GM21367 (cell line): ENCODE data around the gene LRPAP1.

Source experiments
- ATAC-seq: cut with Tn5 transposase; IDR thresholded peaks from one replicate; pipeline ENCODE4 v1.9.1; 2021; ENCODE audit not compliant: unreplicated experiment

The LRPAP1 gene

DNA sequence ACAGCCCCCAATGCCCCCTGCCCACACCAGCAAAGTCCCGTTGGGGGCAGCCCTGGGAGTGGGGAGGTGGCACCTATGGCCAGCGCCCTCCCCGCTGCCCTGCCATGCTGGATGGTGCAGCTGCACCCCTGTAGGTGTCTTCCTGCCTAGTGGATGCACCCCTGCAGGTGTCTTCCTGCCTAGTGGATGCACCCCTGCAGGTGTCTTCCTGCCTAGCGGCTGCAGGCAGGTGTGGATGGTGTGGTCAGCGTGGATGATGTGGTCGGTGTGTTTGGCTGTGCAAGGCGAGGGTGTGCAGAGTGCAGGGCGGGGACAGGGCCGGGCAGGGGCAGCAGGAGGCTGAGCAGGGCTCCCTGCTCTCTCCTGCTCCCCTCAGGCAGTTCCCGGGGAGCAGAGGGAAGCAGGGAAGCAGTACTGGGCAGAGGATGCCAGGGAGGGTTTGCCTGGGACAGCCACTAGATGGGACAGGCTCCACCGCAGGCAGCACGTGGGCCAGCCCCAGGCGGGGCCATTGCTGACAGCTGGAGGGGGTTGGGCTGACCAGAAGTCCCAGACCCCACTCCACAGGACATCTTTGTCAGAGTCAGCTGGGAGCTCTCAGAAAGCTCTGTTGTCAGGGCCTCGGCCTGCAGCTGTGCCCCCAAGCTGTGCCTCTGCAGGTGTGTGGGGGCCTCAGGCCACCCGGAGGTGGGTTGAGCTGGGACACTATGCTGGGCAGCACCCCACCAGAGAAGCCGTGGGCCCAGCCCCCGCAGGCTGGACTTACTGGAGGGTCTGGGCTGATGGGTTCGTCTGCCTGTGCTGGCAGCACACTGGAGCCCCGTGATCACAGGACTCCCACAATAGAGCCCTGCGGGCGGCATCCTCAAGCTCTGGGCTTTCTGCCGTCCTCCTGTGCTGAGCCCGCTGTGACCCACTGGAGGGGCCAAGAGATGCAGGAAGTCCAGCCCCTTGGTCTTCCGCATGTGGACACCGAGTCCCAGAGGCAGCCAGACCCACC lies 45.4 kb downstream of the LRPAP1 start:
- ATAC-seq = no peak

- ATAC-seq = no peak
These were observed 46.2 kb downstream of the LRPAP1 start for GRCh38 chr4:3485886-3486540.

DNA sequence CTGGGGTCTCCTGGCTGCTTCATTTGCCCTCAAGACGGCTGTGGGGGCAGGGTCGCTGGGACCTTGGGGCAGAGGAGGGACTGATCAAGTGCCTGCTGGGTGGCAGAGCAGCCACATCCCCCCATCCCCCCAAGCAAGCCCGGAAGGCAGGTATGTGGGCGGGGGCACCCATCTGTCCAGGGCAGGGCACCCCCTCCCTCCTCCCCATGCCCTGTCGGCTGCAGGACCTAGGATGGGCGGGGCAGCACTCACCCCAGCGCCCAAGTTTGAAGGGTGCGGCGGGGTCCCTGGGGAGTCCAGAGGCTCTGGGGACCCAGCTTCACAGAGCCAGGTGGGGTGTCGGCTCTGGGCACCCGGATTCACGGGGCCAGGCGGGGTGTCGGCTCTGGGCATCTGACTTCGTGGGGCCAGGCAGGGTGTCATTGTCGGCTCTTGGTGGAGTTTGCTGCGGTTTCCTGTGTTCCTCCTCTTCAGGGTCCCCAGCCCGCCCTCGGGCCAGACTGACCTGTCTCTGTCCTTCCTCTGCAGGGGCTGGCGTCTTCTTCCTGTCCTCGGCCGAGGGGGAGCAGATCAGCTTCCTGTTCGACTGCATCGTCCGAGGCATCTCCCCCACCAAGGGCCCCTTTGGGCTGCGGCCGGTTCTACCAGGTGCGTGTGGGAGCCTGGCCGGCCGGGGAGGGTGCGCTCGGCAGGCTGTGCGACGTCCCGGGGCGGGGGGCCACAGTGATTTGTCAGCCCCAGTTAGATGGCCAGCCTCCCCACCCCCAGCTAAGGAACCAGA lies 47.0 kb downstream of the LRPAP1 start:
- ATAC-seq = no peak

DNA sequence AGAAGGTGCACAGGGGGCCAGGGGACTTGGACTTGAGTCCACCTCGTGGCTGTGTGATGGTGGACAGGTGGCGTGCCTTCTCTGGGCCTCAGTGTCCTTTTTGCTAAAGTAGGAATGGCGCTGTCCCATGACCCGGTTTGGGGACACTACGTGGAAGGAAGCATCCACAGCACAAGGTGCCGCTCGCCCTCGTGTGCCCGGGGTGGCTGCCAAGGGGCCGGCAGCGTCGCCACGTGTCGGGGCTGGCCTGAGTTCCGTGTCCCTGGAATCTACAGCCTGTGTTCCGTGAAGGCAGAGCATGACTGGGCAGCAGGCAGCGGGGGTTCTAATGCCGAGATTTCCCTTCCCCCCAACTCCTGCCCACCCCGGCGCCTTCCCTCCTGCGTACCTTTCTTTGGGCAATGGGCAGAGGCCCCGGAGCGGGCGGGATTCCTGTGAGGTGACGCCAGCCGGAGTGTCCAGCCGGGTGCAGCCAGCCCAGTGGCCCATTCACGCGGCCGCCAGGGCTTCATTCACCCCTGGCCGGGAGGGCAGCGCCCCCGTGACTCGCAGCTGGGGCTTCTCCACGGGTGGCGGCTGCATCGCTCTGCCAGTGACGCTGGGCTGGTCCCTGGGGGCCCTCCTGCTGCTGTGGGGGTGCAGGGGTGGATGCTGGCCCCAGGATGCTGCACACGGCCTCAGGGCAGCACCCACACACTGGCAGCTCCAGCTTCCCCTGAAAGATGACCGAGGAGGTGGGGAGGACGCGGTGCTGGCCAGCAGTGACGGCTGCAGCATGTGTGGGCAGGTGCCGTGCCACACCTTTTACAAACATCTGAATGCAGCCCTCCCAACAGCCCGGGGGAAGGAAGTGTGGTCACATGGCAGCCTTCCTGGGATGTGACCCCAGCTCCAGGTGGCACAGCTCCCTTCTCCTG lies 47.9 kb downstream of the LRPAP1 start:
- ATAC-seq = no peak

DNA sequence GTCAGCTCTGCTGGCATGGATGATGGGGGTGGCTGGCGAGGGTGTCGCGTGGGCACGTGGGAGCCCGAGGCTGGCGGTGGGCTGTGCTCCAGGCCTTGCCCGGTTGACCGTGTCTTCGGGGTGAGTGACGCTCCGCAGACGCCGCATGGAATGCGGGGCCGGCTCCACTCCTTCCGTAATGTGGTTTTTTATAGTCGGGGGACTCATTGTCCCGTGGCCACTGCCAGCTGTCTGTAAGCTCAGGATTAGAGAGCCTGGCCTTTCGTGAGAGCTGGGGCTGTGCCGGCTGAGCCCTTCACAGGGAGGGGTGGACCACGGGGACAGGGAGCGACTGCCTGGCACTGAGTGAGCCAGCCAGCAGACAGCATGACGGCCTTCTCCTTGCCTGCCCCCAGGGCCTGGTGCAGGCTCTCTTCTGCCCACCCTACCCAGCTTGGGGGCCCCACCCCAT lies 48.7 kb downstream of the LRPAP1 start:
- no peak for ATAC-seq

DNA sequence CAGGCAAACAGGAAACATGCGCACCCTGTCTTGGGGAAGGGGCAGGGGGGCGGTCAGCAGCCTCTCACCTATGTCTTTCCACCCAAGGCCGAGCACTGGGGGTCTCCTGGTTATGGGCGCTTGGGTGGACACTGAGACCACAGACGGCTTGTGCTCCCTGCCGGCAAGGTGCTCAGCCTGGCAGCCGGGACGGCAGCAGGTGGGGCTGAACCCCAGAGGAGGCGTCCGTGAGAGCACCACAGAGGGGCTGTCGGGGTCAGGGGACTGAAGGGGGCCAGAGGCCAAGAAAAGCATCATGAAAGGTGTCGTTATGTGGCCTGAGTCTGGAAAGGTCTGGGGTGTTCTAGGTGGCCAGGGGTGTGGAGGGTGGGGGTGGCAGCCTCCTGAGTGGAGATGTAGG lies 49.5 kb downstream of the LRPAP1 start:
- no peak for ATAC-seq

DNA sequence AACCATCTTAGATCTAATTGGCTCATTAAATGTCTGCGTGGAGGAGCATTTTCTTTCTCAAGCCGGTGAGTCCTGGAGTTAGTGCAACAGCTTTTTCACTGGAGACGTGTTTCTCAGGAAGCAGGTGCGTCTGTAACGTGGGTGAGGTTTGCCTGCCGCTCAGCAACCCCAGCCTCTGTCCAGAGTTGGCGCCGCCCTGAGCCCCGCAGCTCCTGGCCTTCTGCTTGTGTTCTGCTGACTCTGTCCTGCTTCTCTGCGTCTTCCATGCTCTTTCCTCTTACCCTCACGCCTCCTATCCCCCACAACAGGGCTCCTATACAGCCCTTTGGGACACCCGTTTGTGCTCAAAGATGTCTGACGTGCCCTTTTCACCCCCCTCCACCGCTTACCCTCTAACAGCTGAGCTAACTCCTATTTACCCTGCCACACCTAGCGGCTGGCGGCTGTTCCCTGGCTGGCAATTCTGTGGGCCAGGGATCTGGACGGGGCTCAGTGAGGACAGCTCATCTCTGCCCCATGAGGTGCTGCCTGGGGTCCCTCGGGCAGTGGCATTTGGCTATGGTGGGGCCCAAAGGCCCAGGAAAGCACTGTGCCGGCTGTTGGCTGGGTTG lies 50.3 kb downstream of the LRPAP1 start:
- no peak for ATAC-seq

DNA sequence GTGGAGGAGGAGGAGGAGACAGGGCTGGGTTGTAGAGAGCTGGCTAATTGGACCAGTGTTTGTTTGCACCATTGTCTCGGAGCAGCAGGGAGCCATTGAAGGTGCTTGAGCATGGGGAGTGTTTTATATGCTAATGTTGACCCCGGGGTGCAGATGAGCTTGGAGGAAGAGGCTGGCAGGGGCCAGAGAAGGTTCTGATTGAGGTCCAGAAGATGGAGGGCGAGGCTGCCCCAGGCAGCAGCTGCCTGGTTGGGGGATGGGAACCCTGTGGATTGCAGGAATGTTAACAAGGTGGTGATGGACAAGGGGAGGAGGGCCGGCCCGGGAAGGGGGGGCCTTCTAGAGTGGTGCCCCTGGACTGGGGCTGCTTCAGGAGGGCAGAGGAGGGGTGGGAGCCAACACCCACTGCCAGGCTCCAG lies 51.1 kb downstream of the LRPAP1 start:
- no peak for ATAC-seq

GRCh38 chr4:3480528-3481112 lies 51.6 kb downstream of the LRPAP1 start:
- ATAC-seq = peak; percentile 52

- no peak for ATAC-seq
These were observed 52.7 kb downstream of the LRPAP1 start for GRCh38 chr4:3479358-3480101.

DNA sequence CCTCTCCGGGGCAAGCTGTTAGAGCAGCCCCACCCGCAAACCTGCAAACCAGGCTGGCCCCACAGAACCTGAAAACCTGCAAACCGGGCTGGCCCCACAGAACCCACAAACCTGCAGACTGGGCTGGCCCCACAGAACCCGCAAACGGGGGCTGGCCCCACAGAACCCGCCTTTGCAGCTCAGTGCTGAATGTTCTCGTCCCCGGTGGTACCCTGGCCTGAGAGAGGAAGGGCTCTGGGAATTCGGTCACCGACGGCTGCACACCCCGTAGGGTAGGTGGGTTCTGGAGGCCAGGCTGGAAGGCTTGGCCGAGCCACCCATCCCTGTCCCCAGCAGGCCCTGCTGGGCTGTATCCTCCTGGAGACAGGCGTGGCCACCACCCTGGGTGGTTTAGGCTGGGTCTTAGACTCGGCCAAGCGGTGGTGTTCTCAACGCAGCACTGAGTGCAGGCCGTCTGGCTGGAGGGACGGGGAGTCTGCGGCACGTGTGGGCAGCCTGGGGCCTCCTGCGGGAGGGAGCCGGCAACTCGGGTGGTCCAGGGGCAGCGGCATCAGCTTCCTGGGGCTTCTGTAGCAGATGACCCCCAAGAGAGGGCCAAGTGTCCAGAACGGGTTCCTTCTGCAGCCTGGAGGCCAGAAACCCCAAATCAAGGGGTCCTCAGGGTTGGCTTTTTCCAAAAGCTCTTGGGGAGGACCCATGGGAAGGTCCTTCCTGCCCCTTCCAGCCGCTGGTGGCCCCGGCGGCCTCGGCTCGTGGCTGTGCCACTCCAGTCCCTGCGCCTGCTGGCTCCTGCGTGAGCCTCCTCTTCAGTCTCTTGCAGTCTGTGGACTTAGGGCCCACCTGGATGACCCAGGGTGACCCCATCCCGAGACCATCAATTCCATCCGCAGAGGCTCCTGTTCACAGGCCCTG lies 53.5 kb downstream of the LRPAP1 start:
- ATAC-seq = no peak

- ATAC-seq = no peak
These were observed 54.3 kb downstream of the LRPAP1 start for GRCh38 chr4:3477750-3478430.

- ATAC-seq = no peak
These were observed 55.1 kb downstream of the LRPAP1 start for GRCh38 chr4:3476936-3477749.

DNA sequence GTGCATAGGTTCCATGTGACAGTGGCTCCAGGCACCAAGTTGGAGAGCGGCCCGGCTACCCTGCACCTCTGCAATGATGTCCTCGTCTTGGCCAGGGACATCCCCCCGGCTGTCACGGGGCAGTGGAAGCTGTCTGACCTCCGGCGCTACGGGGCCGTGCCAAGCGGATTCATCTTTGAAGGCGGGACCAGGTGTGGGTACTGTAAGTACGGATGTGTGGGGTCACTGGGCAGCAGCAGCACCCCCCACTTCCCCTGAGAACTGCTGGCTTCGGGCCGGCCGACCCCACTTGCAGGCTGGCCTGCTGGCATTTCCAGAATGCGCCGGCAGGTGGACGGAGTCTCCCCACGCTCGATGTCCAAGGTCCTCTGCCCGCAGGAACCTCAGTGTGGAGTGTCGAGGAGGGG lies 55.9 kb downstream of the LRPAP1 start:
- no peak for ATAC-seq

DNA sequence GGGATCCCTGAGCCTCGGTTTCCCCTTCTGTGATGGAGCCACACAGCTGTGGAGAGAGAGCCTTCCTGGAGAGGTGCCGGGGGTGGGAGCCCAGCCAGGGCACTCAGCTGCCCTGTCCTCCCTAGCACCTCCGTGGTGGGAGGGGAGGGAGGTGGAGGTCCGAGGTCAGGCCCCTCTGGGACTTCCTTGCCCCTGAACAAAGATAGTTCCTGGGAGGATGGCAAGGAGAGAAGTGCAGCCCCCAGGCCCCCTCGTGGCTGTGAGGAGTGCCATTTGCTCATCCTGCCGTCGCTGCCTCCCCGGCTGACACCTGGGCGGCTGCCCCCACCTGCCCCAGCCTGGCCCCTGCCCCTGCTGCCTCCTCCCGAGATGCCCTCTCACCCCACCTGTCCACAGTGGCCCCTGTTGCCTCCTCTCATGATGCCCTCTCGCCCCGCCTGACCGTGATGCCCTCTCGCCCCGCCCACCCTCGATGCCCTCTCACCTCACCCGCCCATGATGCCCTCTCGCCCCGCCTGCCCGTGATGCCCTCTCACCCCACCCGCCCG lies 56.4 kb downstream of the LRPAP1 start:
- ATAC-seq = no peak
